Hypothalamus (tissue), 51 donors: Measurements from ENCODE around the gene MYCBPAP.
A peak's percentile ranks its signal among the peaks of the same experiment; 100 is the strongest.

Experiments used
- DNase-seq, 51 donors: peaks; one replicate each; lab custom pipeline; 2025; lab: John Stamatoyannopoulos, UW

MYCBPAP gene

DNA sequence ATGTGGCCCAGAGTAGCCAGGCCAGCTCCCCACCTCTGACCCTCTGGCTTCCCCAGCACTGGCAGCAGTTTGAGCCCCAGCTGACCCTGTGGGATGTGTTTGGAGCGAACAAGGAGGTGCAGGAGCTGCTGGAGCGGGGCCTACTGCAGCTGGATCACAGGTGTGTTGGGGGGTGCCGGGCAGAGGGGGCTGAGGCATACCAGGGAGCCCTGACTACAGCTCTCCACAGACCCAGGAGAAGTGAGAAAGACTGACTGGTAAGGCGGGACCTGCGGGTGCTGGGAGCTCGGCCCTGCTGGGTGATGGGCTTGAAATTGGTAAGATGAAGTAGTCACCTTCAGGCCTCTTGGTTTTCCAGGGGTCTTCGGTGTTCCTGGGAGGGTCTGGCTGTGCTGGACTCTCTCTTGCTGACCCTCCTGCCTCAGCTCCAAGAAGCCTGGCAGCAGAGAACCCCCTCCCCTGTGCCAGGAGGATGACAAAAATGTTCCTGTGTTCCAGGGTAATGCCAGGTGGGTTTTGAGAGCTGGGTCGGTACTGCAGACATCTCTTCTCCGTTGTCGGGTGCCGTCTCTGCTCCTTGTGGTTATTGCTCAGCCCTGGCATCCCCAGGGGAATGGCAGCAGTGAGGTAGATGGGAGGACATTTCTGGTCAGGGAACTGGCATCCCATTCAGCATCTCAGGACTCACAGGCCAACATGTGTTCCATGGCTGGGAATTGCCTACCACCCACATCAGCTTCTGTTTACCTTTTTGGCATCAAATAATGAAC is 23.7 kb upstream of the MYCBPAP start:
- no peak for DNase-seq

DNA sequence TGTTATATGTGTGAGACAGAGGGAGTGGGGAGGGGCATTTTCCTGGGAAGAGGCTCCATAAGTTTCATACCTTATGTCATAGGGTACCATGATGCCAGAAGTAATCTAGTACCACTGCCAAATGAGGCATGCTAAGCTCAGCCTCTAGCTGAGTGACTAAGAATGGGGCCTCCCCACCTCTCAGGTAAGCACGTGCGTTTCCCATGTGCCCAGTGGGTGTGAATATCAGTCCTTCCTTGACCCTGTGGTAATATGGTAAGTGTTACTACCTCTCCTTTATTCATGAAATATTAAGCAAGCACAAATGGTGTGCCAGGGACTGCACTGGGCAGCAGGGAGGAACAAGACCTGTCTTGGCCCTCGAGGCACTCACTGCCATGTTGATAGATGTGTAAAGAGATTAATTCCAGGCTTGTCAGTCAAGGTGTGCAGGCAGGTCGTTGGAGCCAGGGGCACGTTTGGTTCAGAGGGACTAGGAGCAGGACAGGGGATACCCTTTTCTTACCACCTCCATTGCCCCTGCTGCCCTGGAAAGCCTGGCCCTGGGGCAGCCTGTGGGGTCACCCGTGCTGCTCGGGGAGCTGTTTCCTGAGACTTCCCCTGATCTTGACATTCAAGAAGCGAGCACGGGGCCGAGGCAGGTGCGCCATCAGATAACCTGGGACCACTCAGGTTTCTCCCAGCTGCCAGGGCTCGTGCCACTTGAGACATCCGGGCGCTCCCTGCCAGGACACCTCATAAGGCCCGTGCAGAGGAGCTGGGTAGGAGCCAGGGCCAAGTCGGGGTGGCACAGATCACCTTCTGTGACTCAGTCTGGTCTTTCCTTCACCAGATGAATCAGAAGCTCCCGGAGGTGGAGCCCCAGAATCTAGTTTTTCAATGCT is 20.8 kb upstream of the MYCBPAP start:
- no peak for DNase-seq

DNA sequence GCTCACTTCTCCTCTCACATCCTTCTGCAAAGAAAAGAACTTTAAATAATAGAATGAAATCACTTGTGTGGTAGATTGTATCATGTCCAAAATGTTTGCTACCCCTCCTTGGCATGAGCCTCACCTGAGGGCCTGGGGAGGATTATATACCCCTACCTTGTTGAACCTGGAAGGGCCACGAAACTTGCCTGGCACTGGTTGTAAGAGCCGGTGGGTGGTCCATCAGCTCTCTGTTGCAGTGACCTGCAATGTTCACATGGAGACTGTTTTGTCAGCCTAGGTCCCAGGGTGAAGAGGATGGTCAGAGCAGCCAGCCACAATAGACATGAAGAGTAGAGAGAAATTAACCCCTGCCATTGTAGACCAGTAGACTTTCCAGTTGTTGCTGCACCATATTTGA is 19.4 kb upstream of the MYCBPAP start:
- no peak for DNase-seq

DNA sequence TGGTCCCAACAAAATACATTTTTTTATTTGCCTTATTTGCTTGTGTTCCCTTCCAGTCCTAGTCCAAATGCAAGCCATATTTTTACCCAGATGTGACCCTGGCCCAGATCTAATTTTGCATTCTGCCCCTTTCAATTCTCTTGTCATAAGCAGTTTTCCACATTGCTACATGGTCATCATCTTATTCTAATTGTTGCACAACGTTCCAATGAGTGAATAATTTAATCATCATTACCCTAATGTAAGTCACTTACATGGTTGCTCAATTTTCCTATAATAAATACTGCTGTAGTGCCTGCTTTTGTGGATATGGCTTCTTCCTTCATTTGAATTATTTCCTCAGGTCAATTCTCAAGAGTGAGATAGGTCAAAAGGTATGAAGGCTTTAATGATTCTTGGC is 16.7 kb upstream of the MYCBPAP start:
- no peak for DNase-seq

DNA sequence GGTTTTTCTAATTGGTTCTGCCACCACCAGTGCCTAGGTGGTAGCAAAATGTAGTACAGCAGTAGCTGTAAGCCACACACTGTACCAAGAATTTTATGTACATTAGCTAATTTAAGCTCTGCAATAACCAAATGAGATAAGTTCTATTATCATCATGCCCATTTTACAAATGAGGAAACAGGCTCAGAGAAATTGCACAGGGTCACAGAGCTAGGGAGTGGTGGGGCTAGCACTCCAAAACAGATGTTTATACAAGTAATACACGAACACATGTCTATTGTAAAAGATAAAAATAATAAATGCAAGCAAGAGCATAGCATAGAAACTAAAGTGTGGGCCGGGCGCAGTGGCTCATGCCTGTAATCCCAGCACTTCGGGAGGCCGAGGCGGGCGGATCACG is 16.0 kb upstream of the MYCBPAP start:
- no peak for DNase-seq

DNA sequence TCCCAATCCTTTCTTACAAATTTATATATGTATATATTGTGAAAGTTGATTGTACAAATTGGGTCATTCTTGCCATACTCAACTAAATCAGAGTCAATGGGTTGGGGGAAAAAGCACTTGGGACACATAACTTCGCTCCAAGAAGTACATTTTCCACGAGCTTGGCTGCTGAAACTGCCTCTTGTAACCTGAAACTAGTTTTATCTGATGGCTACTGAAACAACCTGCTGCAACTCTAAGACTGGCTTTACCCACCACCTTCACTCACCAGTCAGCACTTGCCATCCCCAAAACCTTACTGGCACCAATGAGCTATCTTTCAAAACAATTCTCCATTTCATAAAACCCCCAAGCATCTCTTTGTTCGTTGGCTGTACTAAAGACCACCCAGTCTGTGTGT is 14.5 kb upstream of the MYCBPAP start:
- DNase-seq: no peak

DNA sequence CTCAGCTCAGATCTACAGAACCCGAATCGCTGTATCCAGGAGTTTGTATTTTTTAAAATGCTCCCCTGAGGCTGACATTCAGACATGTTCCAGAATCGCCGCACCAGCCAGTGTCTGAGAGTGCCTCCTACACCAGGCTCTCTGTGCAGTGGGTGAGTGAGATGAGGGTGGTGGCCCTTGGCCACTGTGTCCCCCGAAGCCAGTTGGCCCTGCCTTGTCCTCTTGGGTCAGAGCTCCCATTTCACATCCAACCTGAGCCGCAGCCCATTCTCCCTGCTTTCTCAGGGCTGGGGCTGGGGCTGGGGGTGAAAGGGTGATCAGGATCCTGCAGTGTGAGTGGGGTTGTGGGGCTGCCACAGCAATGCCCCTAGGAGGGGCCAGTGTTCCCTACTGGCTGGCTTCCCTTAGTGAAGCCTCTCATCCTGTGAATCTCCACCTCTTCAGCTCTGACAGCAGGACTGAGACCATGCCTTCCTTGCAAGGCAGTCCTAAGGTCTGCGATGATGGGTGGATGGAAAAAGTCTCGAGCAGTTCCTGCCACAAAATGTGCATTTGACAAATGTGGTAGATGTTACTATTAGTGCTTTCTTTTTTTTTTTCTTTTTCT is 12.9 kb upstream of the MYCBPAP start:
- no peak for DNase-seq

DNA sequence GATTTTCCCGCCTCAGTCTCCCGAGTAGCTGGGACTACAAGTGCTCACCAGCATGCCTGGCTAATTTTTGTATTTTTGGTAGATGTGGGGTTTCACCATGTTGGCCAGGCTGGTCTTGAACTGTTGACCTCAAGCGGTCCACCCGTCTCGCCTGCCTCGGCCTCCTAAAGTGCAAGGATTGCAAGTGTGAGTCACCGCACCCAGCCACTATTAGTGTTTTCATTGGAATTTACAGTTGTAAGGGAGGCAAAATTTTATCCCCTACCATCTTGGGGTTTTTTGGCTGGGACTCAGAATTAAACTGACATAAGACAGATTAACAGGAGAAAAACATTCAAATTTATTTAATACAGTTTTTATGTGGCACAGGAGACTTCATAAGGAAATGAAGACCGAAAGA is 12.3 kb upstream of the MYCBPAP start:
- no peak for DNase-seq

DNA sequence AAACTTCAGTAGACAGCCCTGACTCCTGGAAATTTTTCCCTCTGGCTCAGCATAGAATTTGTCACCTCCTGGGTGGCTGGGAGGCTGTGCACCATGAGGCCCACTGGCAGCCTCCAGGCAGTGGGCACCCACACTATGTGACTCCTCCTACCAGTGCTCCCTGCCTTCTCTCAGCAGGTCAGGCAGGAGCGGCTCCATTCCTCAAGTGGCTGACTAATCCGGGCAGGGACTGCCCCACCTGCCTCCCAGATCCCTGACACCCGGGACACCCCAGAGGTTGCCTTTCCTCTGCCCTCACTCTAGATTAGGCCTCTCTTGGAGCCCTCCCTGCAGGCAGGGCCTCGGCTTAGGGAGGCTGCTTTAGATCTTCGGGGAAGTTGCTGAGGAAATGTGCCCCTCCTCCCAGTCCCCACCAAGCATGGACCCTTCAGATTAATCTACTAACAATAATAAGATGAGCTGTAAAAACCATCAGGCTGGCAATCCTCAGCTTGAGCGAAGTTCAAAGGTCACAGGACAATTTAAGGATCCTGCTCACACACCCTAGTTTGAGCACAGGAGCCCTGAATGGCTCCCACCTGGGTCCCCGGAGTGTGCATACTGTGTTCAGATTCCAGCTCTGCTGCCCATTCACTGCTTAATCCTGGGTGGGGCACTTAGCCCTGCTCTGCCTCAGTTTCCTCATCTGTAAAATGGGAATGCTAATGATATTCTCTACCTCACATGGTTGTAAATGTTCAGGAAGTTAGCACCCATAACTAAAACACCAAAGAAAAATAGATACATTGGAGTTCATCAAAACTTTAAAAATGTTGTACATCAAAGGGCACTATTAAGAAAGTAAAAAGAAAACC is 10.0 kb upstream of the MYCBPAP start:
- DNase-seq: no peak

DNA sequence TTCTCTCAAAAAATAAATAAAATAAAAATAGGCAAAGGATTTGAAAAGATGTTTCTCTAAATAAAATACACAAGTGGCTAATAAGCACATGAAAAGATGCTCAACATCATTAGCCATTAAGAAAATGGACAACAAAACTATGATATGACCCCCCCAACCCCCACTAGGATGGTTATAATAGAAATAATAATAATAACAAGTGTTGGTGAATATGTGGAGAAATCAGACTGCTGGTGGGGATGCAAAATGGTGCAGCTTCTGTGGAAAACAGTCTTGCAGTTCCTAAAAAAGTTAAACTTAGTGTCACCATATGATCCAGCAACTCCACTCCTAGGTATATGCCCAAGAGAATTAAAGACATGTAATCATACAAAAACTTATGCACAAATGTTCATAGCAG is 9.0 kb upstream of the MYCBPAP start:
- no peak for DNase-seq

DNA sequence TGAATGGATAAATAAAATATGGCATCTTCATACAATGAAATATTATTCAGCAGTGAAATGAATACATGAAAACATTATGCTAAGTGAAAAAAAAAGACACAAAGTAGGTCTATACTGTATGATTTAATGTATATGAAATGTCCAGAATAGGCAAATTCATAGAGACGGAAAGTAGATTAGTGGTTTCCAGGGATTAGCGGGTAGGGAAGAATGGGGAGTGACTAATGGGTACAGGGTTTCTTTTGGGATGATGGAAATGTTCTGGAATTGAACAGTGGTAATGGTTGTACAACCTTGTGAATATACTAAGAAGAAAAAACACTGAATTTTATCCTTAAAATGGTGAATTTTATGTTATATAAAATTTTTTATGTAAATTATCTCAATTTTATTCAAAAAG is 8.5 kb upstream of the MYCBPAP start:
- no peak for DNase-seq

DNA sequence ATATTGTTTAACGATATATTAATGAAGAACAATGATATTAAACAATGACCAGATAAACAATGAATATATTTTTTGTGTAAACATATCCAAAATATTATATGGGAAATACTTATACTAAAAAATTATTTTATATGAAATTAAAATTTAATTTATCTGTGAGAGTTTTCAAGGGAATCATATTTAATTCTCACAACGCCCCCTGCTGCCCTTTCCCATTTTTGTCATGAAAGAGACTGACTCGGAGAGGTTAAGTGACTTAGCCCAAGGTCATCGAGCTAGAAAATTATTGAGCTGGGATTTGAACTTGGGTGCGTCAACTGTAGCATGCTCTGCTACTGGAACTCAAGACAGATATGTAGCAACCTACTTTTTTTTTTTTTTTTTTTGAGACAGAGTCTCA is 7.2 kb upstream of the MYCBPAP start:
- no peak for DNase-seq

DNA sequence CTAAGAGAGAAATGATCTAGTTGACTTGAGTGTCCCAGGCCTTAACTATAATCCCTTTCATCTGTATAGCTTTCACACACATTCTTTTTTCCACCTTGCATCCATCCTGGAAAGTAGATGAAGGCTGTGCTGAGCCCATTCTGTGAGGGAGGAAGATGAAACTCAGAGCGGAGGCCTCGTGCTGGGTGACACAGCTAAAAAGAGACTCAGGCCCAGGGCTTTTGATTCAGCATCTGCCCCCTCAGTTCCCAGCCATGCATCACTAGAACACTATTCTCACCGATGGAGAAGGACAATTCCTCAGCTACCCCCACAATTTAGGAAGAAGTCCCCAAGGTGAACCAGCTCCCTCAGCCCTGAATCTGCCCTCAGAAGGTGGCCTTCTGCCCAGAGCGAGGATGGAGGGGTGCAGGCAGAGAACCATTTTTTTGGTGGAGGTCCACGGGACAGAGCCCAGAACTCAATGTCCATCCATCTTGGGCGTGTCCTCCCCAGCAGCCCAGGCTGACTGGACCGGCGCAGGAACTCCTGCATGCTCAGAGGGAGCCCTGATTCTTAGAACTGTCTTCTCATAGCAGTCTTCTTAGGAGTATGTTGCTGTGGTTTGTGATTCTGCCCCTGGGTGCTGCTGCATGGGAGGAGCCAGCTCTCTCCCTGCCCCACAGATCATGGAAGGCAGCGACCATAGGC is 5.8 kb upstream of the MYCBPAP start:
- no peak for DNase-seq

DNA sequence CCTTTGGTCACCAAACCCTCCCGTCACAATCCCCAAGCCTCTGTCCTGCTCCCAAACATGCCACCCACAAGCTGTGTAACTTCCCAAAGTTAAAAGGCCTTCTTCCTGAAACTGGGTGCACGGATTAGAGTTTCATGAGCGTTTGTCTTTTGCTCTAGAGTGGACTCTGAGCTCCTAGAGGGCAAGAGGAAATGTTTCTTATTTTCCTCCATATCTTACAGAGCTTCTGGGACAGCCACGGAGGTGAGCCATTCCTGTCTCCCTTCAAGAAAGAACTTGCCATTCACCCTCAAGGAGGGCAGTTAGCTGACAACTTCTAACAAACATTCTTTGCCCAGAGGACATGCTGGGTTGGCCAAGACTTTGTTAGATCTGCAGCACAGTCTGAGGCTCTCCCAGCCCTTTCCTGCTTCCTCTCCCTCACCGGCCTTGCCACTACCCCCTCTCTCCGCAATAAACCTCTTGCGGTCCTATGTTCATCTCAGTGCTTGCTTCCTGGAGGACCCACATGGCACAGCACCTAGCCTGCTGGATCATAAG is 2.6 kb upstream of the MYCBPAP start:
- no peak for DNase-seq

DNA sequence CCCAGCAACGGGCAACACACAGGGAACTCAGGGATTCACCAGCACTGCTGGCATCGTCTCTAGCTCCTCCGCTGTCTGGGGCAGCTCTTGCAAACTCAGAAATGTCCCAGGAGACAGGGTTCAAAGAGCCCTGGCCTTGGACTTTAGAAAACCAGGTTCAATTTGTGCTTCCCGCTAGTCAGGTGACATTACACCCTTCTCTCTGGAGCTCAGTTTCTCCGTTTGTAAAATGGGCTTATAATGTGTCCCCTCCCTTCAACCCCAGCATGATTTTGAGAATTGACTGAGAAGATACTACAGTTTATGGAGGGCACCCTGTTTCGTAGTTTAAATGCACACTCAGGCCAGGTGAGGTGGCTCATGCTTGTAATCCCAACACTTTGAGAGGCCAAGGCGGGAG is 1.9 kb upstream of the MYCBPAP start:
- DNase-seq: no peak

DNA sequence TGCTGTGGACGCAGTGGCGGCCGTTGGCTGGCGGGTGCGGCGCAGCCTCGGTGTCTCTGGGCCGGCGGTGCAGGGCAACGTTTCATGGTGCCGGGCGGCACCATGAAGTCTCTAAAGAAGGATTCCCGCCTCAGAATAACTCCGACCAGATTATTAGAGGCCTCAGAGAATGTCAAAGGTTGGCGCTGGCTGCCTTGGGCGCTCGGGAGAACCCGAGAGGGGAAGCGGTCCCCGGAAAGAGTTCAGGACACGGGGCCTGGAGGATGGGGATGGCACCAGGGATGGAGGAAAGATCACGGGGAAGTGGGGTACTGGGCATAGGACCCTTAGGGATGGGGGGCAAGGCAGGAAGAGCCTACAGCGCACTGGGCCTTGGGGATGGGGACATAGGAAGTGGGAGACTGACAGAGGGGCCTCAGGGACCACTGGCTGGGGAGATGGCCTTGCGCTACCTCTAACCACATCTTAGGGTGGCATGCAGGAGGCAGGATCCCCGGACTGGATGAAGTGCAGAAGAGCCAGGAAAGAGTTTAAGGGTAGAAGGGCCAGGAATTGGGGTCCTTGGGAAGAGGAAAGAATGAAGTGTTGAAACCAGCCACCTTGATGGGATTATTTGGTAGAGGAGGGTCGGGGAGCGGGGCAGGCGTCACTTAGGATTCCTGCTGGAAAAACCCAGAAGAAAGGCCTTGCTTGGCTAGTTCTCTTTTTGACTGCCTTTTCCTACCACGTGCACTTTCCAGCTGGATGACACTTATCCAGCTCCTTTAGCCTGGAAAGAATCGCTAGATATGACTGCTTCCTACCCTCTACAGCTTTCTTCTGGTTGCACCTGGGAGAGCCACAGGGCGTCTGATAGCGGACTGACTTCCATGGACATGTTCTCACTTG is 578 bp downstream of the MYCBPAP start:
- DNase-seq: peak in 2 of 51 donors; percentile 12 to 16

DNA sequence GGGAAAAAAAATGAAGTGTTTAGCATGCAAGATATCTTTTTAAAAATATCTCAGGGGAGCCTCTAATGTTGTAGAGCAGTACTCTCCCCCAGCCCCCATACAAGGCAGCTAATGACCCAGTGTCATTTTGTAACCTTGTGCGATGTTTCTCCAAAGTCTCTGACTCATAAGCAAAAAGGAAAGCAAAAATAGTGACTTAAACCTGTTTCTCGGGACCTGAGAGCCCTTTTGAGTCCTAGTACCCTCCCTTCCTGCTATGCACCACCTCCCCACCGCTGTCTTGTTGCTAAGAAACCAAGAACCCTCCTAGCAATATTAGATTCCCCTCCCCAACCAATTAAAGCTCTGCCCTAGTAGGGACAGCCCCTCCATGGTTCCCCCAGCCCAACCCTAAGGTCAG is 2.8 kb downstream of the MYCBPAP start:
- DNase-seq: no peak

DNA sequence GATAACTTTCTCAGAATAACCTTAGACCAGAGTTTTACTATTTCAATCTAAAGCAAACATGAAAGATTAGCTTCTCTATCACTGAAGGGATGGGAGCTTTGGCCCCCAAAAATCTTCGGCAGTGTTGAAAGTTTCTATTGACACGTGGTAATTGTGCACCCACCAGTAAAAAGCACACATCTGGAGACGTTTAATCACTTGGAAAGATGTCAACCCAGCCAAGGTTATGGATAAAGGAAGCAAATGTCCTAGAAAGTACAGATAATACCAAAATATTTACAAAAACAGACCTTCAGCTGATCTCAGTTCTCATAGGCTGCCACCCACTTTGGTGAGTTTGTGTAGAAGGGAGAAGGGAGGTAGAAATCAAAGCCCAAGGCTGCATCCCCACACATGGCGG is 5.3 kb downstream of the MYCBPAP start:
- DNase-seq: no peak

DNA sequence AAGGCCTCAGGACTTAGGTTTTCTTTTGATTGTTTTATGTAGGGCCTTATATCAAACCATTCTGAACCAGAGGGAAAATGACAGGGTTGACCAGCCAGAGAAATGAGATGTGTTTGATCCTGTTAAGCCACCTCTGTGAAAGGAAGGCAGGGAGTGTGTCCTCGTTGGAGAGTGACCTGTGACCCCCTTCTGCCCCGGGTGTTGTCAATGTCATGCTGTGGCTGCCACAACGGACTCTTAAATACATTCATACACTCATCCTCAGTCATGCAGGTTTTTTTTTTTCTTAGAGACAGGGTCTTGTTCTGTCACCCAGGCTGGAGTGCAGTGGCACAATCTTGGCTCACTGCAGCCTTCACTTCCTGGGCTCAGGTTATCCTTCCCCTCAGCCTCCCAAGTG is 6.1 kb downstream of the MYCBPAP start:
- DNase-seq: no peak
